Cardiac fibroblast (primary cell): ENCODE data around the gene MUC5B.

Experiments
- DNase-seq, 2 donors: peaks; one replicate each; pipeline versions ENCODE4 v3.0.0 to v3.0.0-alpha.2; 2010; ENCODE audit warnings: low read depth in 2 of 2
- H3K4me3 ChIP-seq, 2 donors: replicated peaks in 1 of 2; 1 replicate in 1 of 2; 2 replicates in 1 of 2; pipeline ENCODE4 v1.5.1; 2011; ENCODE audit warnings: low read depth in 2 of 2, low read length in 2 of 2, mild to moderate bottlenecking in 2 of 2, moderate library complexity in 1 of 2
- TF ChIP-seq, protein P1 (sequence below): IDR thresholded peaks from one replicate; pipeline ENCODE4 v1.5.1; 2011; ENCODE audit warnings: low read depth, mild to moderate bottlenecking, low read length, inconsistent platforms

Gene MUC5B

GRCh38 chr11:1267441-1268100, 44.7 kb downstream of the MUC5B start:
- TF ChIP-seq, protein P1, sequence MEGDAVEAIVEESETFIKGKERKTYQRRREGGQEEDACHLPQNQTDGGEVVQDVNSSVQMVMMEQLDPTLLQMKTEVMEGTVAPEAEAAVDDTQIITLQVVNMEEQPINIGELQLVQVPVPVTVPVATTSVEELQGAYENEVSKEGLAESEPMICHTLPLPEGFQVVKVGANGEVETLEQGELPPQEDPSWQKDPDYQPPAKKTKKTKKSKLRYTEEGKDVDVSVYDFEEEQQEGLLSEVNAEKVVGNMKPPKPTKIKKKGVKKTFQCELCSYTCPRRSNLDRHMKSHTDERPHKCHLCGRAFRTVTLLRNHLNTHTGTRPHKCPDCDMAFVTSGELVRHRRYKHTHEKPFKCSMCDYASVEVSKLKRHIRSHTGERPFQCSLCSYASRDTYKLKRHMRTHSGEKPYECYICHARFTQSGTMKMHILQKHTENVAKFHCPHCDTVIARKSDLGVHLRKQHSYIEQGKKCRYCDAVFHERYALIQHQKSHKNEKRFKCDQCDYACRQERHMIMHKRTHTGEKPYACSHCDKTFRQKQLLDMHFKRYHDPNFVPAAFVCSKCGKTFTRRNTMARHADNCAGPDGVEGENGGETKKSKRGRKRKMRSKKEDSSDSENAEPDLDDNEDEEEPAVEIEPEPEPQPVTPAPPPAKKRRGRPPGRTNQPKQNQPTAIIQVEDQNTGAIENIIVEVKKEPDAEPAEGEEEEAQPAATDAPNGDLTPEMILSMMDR = no peak
- no peak overlapping the region for H3K4me3 ChIP-seq
- DNase-seq = peak in 1 of 2 donors; percentile 11

DNA sequence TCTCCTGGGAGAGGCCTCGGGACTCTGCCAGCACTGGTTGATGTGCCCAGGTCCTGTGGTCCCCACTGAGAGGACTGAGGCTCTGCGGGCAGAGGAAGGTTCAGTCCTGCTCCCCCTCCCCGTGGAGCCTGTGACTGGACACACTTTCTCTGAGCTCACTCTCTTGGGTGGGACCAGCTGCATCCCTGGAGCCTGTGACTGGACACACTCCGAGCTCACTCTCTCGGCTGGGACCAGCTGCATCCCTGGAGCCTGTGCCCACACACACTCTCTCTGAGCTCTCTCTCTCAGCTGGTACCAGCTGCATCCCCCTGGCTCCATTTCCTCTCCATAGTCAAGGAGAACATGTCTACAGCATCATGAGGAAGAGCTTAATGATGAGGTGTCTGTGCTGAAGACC, 47.1 kb downstream of the MUC5B start:
- TF ChIP-seq, protein P1 = no peak
- no peak overlapping the region for H3K4me3 ChIP-seq
- no peak for DNase-seq

DNA sequence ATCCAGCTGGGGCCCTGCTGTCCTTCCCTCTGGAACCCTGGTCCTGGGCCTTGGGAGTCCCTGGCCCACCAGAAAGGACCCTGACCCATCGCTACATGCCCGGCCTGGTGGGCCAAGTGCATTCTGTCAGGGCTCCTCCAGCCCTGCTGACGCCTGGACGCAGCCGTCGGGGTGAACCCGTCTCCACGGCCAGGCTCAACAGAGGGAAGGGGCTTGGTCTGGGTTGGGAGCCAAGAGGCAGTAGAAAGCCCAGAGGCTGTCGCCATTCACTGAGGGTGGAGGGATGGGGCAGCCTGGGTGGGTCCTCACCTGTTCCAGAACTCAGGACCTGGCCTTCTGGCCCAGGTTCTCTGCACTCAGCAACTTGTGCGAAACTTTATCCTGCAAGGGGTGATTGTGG, 47.6 kb downstream of the MUC5B start:
- no peak for DNase-seq
- TF ChIP-seq, protein P1 = no peak
- no peak overlapping the region for H3K4me3 ChIP-seq

- peak in 1 of 2 donors; percentile 16 for DNase-seq
Observed at GRCh38 chr11:1271002-1271401, 48.1 kb downstream of the MUC5B start.

DNA sequence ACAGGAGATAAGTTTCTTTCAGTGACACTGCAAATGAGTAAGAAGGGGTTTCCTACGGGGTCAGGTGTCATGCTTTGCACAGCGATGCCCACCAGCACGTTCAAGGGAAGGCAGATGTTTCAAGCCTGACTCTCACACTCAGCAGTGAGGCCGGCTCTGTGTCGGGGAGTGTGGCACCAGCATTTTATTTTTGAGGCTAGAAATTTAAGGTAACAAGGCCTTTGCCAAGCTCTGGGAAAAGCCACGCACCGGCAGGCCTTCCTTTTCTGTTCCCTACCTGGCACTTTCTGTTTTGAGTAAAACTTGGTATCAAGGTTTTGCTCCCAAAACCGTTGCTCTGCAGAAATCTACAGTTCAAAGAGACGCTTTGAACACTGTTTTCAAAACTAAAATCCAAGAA, 48.5 kb downstream of the MUC5B start:
- no peak for DNase-seq

More at GRCh38 chr11:1271002-1271401, 48.1 kb downstream of the MUC5B start:
- TF ChIP-seq, protein P1 = no peak
- no peak overlapping the region for H3K4me3 ChIP-seq

GRCh38 chr11:1271927-1272326, 49.1 kb downstream of the MUC5B start:
- no peak for DNase-seq
- no peak overlapping the region for H3K4me3 ChIP-seq
- TF ChIP-seq, protein P1 = no peak

More for the DNA sequence above, 48.5 kb downstream of the MUC5B start:
- no peak overlapping the region for H3K4me3 ChIP-seq
- TF ChIP-seq, protein P1 = no peak

DNA sequence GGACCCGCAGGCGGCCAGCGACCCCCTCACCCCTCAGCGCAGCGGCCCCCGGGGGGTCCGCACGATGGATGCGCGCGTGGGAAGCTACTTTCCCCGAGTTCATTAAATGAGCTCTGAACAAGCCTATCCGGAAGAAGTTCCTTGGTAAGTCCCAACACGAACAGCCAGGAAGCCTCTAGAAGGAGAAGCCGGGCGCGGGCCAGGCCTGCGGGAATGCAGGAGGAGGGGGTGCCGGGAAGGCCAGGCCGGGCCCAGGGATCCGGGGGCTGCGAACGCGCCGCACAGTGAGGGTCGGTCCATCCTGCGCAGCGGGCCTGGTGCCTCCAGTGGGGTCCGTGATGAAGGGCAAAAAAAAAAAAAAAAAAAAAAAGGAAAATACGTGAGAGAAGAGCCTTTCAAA, 49.7 kb downstream of the MUC5B start:
- no peak for DNase-seq
- TF ChIP-seq, protein P1 = no peak
- H3K4me3 ChIP-seq = no peak overlapping the region
